Measurements from ENCODE around the gene SERPINA3. TPM values are rescaled to one million over a fixed set of nuclear protein-coding genes. Genes with fewer than 3 reads are reported as not detected.

The SERPINA3 gene
- total and polyA plus RNA-seq, 2 of the 8 experiments (the other 6 are each of a cell fraction or from before 2014, with no cell fraction given): not detected

GRCh38 chr14:94612580-94613554 is 676 bp downstream of the SERPINA3 start:
- H3K4me3 ChIP-seq (ENCODE audit: extremely low read depth in 1 of 4, insufficient read depth in 2 of 4, low read depth in 3 of 4, low read length in 4 of 4): no peak overlapping the region
- H3K79me1 ChIP-seq (ENCODE audit: low read depth, low read length): no peaks in the 10 kb centered on the region
- H3K23ac ChIP-seq (ENCODE audit: insufficient read length): no peak overlapping the region
- 84 to 100% methylated on average over 1 to 8 of the region's 9 CpGs for WGBS, 2 experiments (ENCODE audit: extremely low coverage in 1 of 2, insufficient coverage in 1 of 2, insufficient read length in 1 of 2, insufficient replicate concordance in 2 of 2, low coverage in 1 of 2, low lambda C conversion rate in 2 of 2, missing lambda C conversion rate in 1 of 2)
- H3K4me1 ChIP-seq (replicated peaks in 1 of 4; ENCODE audit: control insufficient read depth in 3 of 4, insufficient read depth in 4 of 4, low read length in 3 of 4): no peaks in the 10 kb centered on the region; a peak in 1 of 7 replicates
- H3K79me2 ChIP-seq (ENCODE audit: control insufficient read depth in 1 of 2, insufficient read depth in 2 of 2, low read length in 2 of 2): no peaks in the 10 kb centered on the region
- H2BK5ac ChIP-seq (ENCODE audit: low read depth, low read length): no peak overlapping the region
- no peak overlapping the region for H2AFZ ChIP-seq (ENCODE audit: low read length)
- DNase-seq (ENCODE audit: low read depth in 1 of 2, low spot score in 2 of 2): no peak
- ChIA-PET CTCF (ENCODE audit: partially characterized antibody) (interaction anchor here (0.9 to 1.2 kb wide), 2 partner anchors 8 to 14 kb away, joined by 5 read pairs; no protein-coding TSS in a partner anchor), POLR2A (ENCODE audit: partially characterized antibody) (no interaction called here)
- H3K14ac ChIP-seq (ENCODE audit: insufficient read length): no peak overlapping the region
- no peak overlapping the region for H2BK120ac ChIP-seq (replicated peaks; ENCODE audit: low read depth, low read length)
- H2BK15ac ChIP-seq (ENCODE audit: low read length): no peak overlapping the region
- H4K20me1 ChIP-seq (replicated peaks in 1 of 2; ENCODE audit: control insufficient read depth in 1 of 2, insufficient read depth in 2 of 2, low read length in 2 of 2): no peaks in the 10 kb centered on the region
- H2BK20ac ChIP-seq (ENCODE audit: low read length): no peak overlapping the region
- H3K23me2 ChIP-seq (ENCODE audit: low read depth, low read length): no peaks in the 10 kb centered on the region
- no peak overlapping the region for H3K4ac ChIP-seq (replicated peaks; ENCODE audit: insufficient read length, low read depth, low read length)
- no peak overlapping the region for H3K9ac ChIP-seq (replicated peaks in 1 of 4; ENCODE audit: extremely low read depth in 1 of 4, low read depth in 3 of 4, low read length in 3 of 4)
- no peak overlapping the region for H3K4me2 ChIP-seq (ENCODE audit: insufficient read depth in 1 of 2, low read depth in 2 of 2, low read length in 2 of 2)
- no peak overlapping the region; the same call in 1 of the 2 replicates for H3K18ac ChIP-seq (ENCODE audit: extremely low read depth, low read length)
- no peaks in the 10 kb centered on the region for H3K36me3 ChIP-seq (ENCODE audit: control insufficient read depth in 2 of 4, insufficient read depth in 4 of 4, low read length in 3 of 4)
- no peaks in the 10 kb centered on the region for H3K27me3 ChIP-seq (replicated peaks in 1 of 4; ENCODE audit: control insufficient read depth in 3 of 4, extremely low read depth in 1 of 4, insufficient read depth in 3 of 4, low read length in 3 of 4)
- no peak overlapping the region for H4K8ac ChIP-seq (ENCODE audit: extremely low read depth, insufficient read depth, low read length)
- no peak overlapping the region for H2BK12ac ChIP-seq (ENCODE audit: low read depth, low read length)
- peaks cover 0 to 13% of the 10 kb centered on the region in 2 experiments; a peak in 2 of 4 replicates for H3K9me3 ChIP-seq (ENCODE audit: insufficient read depth in 2 of 2, low read depth in 1 of 2, low read length in 1 of 2)
- no peak overlapping the region for H4K5ac ChIP-seq (ENCODE audit: insufficient read length, low read depth, low read length)
- no peak overlapping the region for H2AK5ac ChIP-seq (ENCODE audit: low read depth, low read length)
- H3K27ac ChIP-seq (ENCODE audit: low read depth, low read length): no peak overlapping the region
- H3K56ac ChIP-seq (replicated peaks; ENCODE audit: insufficient read length, low read depth, low read length): no peak overlapping the region
- no peak overlapping the region for H4K91ac ChIP-seq (replicated peaks; ENCODE audit: insufficient read length, low read length)
- no peak for FAIRE-seq
- TF ChIP-seq KDM4A (IDR thresholded peaks at IDR 0.05; ENCODE audit: low read depth, low read length, severe bottlenecking) (no peak), EGR1 (IDR thresholded peaks at IDR 0.05; ENCODE audit: borderline replicate concordance, low read depth, low read length) (no peak), SRF (IDR thresholded peaks at IDR 0.05; ENCODE audit: low read depth, low read length) (no peak)
